ENCODE results near the gene NOVA1.

NOVA1 gene

DNA sequence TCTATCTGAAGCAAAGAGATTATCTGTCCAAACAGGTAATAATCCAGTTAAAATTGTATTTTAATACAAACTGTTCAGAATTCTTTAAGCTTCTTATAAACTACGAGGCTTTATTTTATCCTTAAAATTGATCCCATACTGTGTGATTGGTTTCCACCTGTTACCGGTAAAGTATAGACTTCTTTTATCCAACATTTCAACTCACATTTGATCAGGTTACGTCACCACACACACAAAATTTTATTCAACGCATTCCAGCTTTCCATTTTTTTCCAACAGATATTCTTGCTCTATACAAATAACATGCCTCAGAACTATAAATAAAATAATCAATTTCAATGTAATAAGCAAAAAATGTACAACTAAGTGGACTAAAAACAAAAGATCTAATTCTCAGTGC is 4.5 kb downstream of the NOVA1 start:
- no peak for DNase-seq

- DNase-seq = no peak
These were observed 7.9 kb downstream of the NOVA1 start for GRCh38 chr14:26589925-26590324.

DNA sequence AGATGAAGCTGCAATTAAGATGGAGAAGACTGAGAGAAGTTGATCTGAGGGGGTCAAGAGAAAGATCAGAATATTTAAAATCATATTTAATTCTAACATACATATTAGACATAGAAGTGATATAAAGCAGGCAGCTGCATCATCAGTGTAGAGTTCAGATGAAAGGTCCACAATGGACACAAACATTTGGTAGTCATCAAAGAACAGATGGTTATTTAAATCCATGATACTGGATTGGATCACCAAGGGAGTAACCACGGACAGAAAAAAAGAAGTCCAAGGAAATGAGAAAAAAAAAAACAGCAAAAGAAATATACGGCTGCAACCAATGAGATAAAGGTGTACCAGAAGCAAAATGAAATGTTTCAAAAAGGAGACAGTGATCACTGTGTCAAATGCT is 20.1 kb downstream of the NOVA1 start:
- DNase-seq = no peak

DNA sequence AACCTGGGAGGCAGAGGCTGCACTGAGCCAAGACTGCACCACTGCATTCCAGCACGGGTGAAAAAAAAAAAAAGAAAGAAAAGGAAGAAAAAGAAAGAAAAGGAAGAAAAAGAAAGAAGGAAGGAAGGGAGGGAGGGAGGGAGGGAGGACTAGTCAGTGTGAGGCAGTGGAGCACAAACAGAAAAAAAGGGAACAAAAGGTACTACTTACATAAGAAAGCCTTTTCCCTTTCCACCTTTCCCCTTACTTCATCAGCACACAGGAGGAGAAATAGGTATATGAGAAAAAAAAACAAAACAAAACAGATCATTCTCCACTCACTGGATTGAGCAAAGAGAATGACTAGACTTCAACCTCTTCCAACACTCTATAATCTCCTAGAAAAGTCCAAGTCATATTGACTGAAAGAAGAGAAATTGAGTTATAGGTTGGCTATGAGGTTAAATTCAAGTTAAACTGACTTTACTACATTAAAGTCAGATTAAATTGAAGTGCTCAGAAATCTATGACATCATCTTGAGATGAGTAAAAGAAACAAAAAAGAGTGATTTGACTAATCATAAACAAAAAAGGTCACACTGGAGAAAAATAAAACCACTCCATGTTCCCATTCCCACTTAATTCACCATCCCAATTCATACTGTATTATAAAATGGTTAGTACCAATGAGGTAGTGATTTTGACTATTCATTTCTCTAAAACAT is 43.6 kb downstream of the NOVA1 start:
- DNase-seq = no peak

- no peak for DNase-seq
These were observed 48.3 kb downstream of the NOVA1 start for GRCh38 chr14:26549571-26549970.

DNA sequence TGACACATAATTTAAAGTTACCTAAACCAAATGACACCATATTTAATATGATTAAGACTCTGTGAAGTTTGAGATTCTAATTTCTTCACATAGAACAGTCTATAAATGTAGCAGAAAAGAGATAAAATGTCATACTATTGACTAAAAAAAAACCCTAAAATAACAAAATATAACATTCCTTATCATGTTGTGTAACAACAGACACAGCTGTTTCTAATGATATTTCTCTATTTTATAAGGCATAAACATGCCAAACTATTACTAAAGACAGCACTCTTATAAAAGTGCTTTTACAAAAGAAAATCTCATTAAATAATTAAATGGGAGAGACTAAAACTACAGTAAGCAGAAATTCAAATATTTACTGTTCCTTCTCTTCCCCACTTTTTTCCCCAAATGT is 49.4 kb downstream of the NOVA1 start:
- no peak for DNase-seq

DNA sequence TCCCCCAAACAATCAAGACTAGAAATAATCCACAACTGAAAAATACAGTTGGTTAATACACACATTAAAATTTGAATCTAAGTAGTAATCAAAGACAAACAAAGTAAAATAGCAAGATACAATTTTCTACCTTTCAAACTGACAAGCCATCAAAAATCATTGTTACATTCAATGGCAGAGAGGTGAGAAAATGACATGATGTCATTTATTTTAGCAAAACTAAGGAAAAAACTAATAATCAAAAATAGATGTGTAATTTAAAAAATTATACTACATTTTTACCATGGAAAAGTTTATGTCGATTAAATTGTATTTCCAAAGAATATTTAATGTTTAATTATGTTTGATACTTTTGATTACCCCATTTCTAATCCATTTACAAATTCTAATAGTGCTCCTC is 59.7 kb downstream of the NOVA1 start:
- no peak for DNase-seq

DNA sequence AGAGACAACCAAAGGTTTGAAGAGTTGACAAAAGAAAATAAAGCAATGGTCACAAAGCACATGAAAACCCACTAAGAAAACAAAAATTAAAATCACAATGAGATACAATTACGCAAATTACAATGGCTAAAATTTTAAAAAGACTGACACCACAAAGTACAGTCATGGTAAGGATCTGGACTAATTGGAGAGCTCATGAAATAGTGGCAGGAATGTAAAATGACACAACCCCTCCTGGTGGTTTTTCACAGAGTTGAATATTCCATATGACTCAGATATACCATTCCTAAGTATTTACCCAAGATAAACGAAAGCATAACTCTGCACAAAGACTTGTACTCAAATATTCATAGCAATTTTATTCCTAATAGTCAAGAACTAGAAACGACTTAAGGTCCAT is 65.9 kb downstream of the NOVA1 start:
- DNase-seq = no peak

DNA sequence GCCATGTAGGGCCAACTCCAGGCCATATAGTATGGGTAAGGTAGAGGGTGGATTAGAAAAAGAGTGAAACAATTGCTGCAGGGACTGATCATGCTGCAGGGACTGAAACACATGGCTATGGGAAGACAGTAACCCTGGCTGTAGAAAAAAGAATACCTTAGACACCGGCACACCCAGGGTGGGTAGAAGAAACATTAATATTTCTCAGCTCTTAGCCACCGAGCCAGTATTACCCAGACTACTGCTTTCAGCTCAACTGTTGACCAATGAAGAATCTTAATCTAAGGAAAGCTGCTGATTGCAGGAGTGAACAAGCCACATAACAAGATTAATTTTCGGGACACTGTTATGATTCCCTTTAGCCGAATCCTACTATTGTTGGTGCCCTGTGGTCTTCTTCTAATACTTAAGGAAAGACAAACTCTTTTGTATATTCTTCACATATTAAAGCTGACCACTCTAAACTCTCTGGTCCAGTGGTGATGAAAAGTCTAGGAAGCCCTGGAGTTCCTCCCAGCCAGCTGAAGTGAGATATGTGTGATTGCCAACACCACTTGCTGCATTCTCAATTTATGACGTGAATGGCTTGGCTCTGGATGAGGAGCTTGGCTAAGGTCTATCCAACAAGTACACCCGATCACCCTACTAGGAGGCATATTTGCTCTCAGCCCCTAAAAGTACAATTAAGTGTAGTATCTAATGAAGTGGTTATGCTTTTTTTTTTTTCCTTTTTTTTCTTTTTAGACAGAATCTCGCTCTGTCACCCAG is 69.2 kb downstream of the NOVA1 start:
- DNase-seq = no peak

DNA sequence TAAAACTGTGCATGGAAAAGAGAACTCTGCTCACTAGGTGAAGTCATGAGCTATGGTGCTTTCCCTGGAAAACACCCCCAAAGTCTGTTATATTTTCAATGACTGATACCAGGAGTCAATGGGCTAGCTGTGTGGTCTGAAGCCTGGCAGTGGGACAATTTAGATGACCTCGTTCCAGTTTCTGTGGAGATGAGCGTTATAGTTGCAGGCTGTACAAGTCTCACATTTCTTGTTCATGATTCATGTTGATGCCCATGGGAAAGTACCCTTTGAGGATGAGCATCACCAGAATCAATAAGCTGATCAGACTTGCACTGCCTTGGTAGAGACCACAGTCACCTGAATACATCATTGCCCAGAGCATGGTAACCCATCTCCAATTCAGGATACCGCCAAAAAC is 70.7 kb downstream of the NOVA1 start:
- DNase-seq = no peak

DNA sequence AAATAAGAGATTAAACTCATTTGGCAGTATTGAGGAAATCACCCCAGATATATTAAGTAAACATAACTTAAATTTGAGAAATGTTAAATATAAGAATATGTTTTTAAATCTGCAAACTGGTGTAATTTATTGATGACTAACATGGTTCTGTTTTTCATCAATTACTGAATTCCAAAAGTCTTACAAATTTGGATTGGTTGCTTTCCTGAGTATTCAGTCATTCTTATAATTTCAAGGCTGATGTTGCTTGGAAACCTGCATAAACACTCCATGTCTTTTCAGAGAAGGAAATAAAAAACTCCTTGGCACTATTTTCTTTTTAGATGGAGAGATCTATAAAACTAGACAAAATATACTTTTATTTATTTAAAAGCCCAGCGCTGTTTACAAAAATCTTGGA is 71.7 kb downstream of the NOVA1 start:
- DNase-seq = no peak

DNA sequence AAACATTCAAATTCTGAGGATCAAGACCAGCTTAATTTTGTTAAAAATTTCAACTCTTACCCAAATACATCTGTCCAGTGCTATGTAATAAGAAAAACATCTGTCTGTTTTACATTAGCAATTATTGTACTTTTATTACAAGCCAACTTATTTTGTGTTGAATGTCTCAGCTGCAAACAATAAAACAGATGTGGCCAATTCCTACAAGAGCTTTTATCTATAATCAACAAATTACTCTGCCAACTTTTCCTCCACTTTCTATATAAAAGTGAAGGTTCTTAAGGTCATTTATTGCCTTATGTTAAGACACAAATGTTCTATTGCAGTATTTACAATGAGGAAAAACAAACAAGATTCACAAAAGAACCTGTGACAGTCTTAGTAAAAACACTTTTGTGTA is 72.7 kb downstream of the NOVA1 start:
- no peak for DNase-seq

GRCh38 chr14:26522967-26523366 is 74.9 kb downstream of the NOVA1 start:
- DNase-seq = no peak

- DNase-seq = no peak
These were observed 80.1 kb downstream of the NOVA1 start for GRCh38 chr14:26517771-26518170.

DNA sequence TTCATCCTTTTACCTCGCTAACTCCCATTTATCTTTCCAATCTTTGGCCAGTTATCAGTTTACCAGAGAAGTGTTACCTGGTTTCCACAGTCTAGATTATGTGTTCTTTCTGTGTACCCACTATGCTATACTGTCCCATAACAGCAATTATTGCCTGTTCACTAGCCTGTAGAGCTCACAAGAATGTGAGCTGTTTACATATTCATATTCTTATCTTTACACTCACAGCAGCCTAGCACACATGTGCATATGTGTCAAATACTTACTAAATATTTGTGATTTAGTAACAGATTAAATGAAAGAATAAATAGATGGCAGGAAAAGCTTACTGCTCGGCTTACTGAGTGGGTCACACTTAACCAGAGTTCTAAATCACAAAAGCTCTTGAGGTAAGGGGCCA is 97.8 kb downstream of the NOVA1 start:
- no peak for DNase-seq

DNA sequence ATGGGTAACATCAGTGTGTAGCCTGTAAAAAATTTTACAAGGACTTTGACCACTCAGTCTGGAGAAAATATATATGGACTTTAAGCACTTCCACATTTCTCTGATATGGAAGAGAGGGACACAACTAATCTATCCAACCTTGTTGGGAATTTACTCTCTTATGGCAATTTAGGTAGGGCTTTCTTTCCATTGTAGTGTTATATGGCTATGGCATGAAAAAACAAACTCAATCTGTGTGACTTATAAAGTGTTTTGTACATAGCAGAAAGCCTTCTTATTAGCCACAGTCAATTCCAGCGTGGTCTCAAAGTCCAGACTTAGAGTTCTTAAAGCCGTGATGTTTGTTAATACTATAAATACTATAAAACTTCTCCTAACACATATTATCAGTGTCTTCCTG is 98.3 kb downstream of the NOVA1 start:
- DNase-seq = no peak

GRCh38 chr14:26486922-26487321 is 110.9 kb downstream of the NOVA1 start:
- no peak for DNase-seq

- DNase-seq = no peak
These were observed 113.3 kb downstream of the NOVA1 start for GRCh38 chr14:26484562-26484961.

DNA sequence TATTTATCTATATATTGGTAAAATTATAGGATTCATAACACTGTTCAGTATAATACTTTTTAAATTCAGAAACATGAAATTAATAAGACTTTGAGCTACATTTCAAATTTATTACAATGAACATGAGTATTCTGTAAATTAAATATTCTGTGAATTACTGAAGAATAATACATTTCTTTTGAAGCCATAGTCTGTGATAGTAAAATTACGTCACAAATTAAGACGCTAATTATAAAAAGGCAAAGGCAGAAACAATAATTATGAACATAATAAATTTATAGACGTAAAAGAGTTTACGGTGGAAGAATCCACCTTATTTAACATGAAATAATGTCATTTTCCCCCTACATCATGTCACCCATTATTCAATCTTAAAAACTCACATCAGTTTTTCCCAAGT is 118.9 kb downstream of the NOVA1 start:
- no peak for DNase-seq

DNA sequence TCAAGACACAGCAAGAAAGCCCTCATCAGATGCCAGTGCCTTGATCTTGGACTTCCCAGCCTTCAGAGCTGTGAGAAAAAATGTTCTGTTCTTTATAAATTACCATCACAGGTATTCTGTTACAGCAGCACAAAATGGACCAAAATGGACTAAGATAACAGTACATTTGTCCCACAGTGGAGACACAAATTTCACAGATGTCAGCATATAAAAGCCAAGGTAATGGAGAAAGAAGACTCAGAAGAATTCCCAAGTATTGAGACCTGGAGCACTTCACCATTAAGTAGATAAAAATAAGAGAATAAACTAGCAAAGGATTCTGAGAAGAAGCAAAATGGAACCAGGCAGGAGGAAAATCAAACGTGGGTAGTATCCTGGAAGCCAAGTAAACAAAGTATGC is 131.0 kb downstream of the NOVA1 start:
- DNase-seq = no peak

DNA sequence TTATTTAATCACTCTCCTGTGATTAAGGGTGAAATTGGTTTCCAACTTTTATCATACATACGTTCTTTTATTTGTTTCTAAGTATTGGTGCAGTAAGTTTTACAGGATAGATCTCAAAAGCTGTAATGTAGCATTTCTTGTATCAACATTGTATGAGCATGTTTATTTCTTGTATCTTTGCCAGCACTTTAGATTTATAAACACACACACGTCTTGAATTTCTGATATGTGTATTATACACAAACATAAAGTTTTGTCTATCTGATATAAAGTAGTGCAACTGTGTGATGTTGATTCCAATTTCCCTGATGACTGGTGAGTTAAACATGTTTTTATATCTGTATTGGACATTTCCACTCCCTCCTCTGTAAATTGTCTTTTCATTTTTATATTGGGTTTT is 134.7 kb downstream of the NOVA1 start:
- no peak for DNase-seq

DNA sequence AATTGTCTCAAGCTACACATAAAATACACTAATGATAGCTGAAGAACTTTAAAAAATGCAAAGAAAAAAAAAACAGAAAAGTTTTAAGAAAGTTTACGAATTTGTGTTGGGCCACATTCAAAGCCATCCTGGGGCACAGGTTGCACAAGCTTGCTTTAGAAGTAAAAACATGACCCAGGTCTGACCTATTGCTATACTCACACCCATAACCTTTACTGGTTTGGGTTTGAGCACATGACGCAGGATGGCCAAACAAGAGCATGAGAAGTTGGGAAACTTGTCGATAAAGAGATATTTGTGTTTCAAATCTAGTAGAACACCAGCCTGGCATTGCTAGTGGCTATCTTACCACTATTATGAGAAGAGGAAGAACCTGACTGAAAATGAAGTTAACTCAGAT is 143.7 kb downstream of the NOVA1 start:
- no peak for DNase-seq

DNA sequence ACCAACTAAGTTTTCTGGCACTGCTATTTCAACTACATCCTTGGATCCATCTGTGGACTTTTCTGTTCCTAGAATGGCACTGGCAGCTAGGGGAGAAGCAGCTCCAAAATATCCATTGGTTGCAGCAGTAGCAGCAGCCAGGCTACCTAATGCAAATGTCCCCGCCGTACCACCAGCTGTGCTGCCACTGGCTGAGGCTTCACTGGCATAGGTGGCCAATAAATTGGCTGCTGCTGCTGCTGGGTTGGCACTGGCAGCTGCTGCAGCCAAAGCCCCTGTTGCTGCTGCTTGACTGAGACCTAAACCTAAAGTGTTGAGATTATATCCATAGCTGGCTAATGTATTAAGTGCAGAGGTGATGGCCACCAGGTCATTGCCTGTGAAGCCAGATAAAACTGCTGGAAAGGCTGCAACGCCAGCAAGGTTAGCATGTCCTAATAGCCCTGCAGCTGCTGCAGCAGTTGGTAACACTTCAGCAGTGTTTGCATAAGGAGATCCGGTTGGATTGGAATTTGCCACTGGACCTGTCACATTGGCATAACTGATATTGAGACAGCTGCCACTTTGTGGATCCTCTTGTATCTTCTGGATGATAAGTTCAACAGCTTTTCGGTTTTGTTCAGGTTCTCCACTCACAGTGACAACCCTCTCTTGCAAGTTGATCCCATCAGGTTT is 149.5 kb downstream of the NOVA1 start:
- DNase-seq = no peak

DNA sequence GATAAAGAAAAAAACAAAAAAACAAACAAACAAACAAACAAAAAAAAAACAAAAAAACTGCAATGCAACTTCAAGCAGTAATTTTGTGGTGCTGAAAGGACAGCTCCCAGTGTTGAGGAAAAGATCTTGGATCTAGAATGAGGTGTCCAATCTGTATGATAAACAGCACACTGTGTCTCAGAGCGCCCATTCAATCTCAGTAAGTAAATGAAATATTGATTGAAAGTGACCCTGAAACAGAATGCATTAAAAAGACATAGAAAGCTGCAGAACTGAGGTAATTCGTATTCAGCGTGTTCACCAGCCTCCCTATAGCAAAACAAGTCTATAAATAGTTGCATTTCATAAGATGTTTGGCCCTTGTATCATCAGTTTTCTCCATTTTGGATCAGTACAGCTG is 153.0 kb downstream of the NOVA1 start:
- no peak for DNase-seq
